GM06990 (cell line): ENCODE data around the gene LILRB2.

Experiments
- DNase-seq: peaks from one replicate; pipeline ENCODE4 v3.0.0-alpha.2; 2011; ENCODE audit not compliant: insufficient read length; ENCODE audit errors: extremely low read depth
- H3K27me3 ChIP-seq: replicated peaks from 2 replicates; pipeline ENCODE4 v1.6.0; 2011; ENCODE audit warnings: low read length; ENCODE audit not compliant: control insufficient read depth, insufficient read depth
- H3K36me3 ChIP-seq: 2 replicates; pipeline ENCODE4 v1.5.1; 2011; ENCODE audit warnings: low read length; ENCODE audit not compliant: control insufficient read depth, insufficient read depth
- H3K4me3 ChIP-seq: replicated peaks from 2 replicates; pipeline ENCODE4 v1.5.1; 2011; ENCODE audit warnings: low read depth, mild to moderate bottlenecking, control low read depth, low read length
- TF ChIP-seq, protein P1 (sequence below): IDR thresholded peaks from 2 replicates; pipeline ENCODE4 v1.5.1; 2011; ENCODE audit warnings: low read length, control low read depth, mild to moderate bottlenecking, inconsistent platforms; ENCODE audit not compliant: insufficient read depth, poor library complexity, severe bottlenecking

LILRB2 gene

DNA sequence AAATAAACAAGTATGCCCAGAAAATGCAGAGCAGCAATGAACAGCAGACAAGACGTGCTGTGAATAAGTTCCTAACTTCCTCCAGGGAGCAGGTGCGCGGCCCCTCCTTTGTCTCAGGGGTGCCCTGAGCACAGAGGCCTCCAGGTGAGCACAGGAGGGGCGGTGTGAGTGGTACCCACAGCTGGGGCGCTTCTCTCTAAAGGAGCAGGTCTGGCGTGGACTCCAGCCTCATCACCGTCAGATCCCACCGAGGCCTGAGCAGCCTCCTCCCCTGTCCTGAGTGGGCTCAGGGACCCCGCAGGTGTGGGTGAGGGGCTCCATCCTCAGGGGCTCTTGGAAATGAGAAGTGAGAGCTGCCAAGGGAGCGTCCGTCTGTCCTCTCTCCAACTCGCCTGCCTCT lies 28.9 kb upstream of the LILRB2 start:
- Histone ChIP-seq H3K36me3 (no peaks in the 10 kb centered on the region), H3K4me3 (no peak overlapping the region), H3K27me3 (peaks cover 1% of the 10 kb centered on the region; the same call in 1 of the 2 replicates)
- DNase-seq: no peak
- TF ChIP-seq, protein P1, sequence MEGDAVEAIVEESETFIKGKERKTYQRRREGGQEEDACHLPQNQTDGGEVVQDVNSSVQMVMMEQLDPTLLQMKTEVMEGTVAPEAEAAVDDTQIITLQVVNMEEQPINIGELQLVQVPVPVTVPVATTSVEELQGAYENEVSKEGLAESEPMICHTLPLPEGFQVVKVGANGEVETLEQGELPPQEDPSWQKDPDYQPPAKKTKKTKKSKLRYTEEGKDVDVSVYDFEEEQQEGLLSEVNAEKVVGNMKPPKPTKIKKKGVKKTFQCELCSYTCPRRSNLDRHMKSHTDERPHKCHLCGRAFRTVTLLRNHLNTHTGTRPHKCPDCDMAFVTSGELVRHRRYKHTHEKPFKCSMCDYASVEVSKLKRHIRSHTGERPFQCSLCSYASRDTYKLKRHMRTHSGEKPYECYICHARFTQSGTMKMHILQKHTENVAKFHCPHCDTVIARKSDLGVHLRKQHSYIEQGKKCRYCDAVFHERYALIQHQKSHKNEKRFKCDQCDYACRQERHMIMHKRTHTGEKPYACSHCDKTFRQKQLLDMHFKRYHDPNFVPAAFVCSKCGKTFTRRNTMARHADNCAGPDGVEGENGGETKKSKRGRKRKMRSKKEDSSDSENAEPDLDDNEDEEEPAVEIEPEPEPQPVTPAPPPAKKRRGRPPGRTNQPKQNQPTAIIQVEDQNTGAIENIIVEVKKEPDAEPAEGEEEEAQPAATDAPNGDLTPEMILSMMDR: no peak

DNA sequence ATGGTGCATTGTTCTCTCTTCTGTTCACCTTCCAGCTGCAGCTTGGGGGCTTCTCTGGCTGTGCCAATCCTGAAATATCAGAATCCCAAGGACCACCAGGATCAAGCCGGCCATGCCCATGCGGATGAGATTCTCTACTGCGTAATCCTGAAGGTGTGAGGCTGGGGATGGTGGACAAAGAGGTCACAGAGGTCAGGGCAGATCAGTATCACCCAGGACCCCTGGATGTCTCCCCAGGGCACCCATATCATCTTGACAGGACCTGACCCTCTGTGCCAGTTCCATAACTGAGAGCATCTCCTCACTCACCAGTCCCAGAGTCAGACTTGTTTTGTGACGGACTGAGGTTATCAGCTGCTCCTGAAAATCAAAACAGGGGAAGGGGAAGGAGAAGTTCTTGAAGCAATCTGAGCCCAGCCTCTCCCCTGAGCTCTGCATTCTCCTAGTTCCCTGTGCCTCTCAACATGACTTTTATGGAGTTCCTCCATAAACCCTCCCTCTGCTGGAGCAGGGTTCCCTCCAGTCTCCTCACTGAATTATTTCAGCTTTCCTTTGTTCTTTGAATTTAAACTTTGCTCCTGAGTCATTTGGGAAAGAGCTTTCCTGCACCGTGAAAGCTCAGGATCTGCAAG lies 26.6 kb upstream of the LILRB2 start:
- Histone ChIP-seq H3K4me3 (no peak overlapping the region), H3K36me3 (no peaks in the 10 kb centered on the region), H3K27me3 (peaks cover 1% of the 10 kb centered on the region; the same call in 1 of the 2 replicates)
- DNase-seq: no peak
- TF ChIP-seq, protein P1: no peak

DNA sequence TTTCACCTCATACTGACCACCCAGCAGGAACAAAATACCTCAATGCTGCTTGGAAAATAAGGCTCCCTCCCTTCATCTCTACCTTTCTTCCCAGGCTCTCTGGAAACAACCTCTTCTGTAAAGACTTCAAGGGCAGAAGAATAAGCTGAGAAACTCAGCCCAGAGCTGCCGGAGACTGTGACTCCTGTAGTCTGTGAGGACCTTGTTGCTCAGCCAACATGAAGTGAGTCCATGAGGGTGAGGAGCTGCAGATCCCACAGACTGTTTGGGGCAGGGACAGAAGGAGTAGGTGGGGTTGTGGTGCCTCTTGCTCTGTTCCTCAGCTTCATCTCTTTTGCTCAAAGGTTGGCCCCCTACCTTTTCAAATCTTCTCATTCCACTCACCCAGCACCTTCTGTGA lies 24.2 kb upstream of the LILRB2 start:
- TF ChIP-seq, protein P1: no peak
- Histone ChIP-seq H3K4me3 (no peak overlapping the region), H3K36me3 (no peaks in the 10 kb centered on the region), H3K27me3 (peaks cover 1% of the 10 kb centered on the region; the same call in 1 of the 2 replicates)
- no peak for DNase-seq

DNA sequence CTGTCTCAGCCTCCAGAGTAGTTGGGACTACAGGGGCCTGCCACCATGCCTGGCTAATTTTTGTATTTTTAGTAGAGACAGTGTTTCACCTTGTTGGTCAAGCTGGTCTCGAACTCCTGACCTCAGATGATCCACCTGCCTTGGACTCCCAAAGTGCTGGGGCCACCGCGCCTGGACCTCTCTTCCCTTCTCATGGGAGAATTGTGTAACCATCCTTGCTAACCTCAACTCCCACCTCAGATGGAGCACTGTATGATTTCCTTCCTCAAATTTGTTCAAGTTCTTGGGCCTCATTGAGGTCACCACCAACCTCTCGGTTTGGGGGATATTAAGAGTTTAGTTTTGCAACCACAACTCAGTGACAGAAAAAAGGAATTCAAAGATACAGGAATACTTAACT lies 21.3 kb upstream of the LILRB2 start:
- TF ChIP-seq, protein P1: no peak
- H3K4me3 ChIP-seq: no peak overlapping the region
- peaks cover 1% of the 10 kb centered on the region; the same call in 1 of the 2 replicates for H3K27me3 ChIP-seq
- DNase-seq: no peak
- no peaks in the 10 kb centered on the region for H3K36me3 ChIP-seq

DNA sequence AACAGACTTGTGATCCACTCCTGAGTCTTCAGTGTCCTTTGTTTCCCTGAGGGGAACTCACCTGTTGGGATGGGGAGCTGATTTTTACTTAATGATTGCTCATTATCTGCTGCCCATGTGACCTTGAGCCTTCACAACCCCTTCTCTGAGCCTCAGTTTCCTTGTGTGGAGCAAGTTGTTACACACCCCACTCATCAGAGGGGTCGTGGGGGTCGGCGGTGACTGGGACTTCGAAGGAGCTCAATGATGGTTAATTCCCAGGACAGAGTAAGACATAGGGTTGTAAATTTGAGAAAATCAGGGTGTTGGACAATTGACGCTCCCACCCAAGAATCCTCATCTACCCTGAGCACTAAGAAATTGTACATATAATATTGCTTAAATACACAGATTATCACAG lies 18.6 kb upstream of the LILRB2 start:
- Histone ChIP-seq H3K36me3 (no peaks in the 10 kb centered on the region), H3K4me3 (no peak overlapping the region), H3K27me3 (no peaks in the 10 kb centered on the region; the same call in 1 of the 2 replicates)
- TF ChIP-seq, protein P1: no peak
- no peak for DNase-seq

- no peaks in the 10 kb centered on the region; the same call in 1 of the 2 replicates for H3K27me3 ChIP-seq
Measured at GRCh38 chr19:54299126-54299498, 18.2 kb upstream of the LILRB2 start.

More at GRCh38 chr19:54299126-54299498, 18.2 kb upstream of the LILRB2 start:
- no peaks in the 10 kb centered on the region for H3K36me3 ChIP-seq
- DNase-seq: no peak
- TF ChIP-seq, protein P1: no peak
- no peak overlapping the region for H3K4me3 ChIP-seq
